Uterus (tissue), 2 donors: ENCODE results near the gene TRIM41.

Source experiments
- POLR2A ChIP-seq, 2 donors: fragments of 450-650 bp; IDR thresholded peaks; one replicate each; pipeline ENCODE4 v1.6.1; 2016; ENCODE audit warnings: antibody characterized with exemption in 2 of 2, mild to moderate bottlenecking in 1 of 2, moderate library complexity in 1 of 2
- TF ChIP-seq, protein P1 (sequence below), 4 experiments: fragments of 200-600 bp in 2 of 4; fragments of 450-650 bp in 2 of 4; sonication (generic) in 2 of 4; IDR thresholded peaks; one replicate each; pipeline ENCODE4 v1.5.1; 2016 to 2019; ENCODE audit warnings: antibody characterized with exemption in 4 of 4, mild to moderate bottlenecking in 2 of 4, moderate library complexity in 1 of 4

DNA sequence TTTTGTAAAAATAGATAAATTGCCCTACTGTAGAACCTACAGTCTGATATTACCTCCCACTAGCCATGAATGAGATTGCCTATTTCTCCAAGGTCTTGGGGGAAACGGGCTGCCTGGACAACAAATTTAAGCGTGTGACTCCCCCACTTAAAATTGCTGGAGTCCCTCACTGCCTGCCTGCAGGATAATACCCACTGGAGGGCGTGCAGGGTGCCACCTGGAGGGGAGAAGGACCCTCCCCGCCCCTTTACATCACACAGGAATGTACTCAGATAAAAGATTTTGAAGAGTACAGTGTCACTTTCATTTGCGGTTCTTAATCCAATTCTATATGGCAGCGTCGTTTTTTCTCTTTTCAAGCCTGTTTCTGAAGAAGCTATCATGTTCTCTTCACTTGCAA lies 11.9 kb upstream of the TRIM41 start:
- TF ChIP-seq, protein P1, sequence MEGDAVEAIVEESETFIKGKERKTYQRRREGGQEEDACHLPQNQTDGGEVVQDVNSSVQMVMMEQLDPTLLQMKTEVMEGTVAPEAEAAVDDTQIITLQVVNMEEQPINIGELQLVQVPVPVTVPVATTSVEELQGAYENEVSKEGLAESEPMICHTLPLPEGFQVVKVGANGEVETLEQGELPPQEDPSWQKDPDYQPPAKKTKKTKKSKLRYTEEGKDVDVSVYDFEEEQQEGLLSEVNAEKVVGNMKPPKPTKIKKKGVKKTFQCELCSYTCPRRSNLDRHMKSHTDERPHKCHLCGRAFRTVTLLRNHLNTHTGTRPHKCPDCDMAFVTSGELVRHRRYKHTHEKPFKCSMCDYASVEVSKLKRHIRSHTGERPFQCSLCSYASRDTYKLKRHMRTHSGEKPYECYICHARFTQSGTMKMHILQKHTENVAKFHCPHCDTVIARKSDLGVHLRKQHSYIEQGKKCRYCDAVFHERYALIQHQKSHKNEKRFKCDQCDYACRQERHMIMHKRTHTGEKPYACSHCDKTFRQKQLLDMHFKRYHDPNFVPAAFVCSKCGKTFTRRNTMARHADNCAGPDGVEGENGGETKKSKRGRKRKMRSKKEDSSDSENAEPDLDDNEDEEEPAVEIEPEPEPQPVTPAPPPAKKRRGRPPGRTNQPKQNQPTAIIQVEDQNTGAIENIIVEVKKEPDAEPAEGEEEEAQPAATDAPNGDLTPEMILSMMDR (IDR thresholded peaks at IDR 0.05): no peak
- no peak for TF ChIP-seq POLR2A (IDR thresholded peaks at IDR 0.05)
